ENCODE measurements around the gene TNFAIP1. TPM values are rescaled to one million over a fixed set of nuclear protein-coding genes. Genes with fewer than 3 reads are reported as not detected.

Gene TNFAIP1
- total RNA-seq, 1 experiment from 2014 or later, result 33.4 TPM

DNA sequence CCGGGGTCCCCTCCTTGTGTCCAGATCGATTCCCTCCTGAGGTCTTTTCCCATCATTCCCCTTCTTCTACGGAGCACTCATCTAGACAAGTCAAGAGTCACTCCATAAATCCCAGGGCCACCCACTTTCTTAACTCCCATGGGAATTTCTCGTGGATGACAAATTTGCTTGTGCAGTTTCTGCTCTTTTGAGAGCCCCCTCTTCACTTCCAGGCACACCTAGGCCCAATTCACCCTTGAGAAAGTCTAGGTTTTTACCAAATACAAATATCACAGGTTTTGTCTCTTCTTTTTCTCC, 22.3 kb downstream of the TNFAIP1 start:
- H4K20me1 ChIP-seq (ENCODE audit: insufficient read depth), result no peaks in the 10 kb centered on the region
- H3K9me2 ChIP-seq (ENCODE audit: insufficient read depth), result no peaks in the 10 kb centered on the region
- H3K4me3 ChIP-seq (replicated peaks in 1 of 2; ENCODE audit: low read depth in 1 of 2, low read length in 2 of 2), result peak overlapping the region; percentile 72 to 93
- no peak overlapping the region for H2AFZ ChIP-seq (ENCODE audit: low read depth, low read length, poor library complexity, severe bottlenecking)
- RAD21 ChIA-PET (ENCODE audit: low non-redundant PET in 1 of 2, low total read pairs in 2 of 2, uncharacterized antibody in 2 of 2, unreplicated experiment in 2 of 2), result interaction anchor here (0.6 to 2.4 kb wide), 3 partner anchors 22 to 67 kb away, joined by 3 to 9 read pairs (median 6); partner anchors contain the start of genes IFT20 (in 2 of the 2) and TNFAIP1 (in 2 of the 2)
- H3K4me2 ChIP-seq (ENCODE audit: low read length), result peak overlapping the region; percentile 74
- no peaks in the 10 kb centered on the region for H3K9me3 ChIP-seq (ENCODE audit: control insufficient read depth in 1 of 2, insufficient read depth in 1 of 2, low read depth in 1 of 2, low read length in 2 of 2)
- ATAC-seq, result no peak
- H3K9ac ChIP-seq (ENCODE audit: low read length), result peak overlapping the region; percentile 99
- BruUV-seq (replicated peaks), result TSS peak; percentile 74
- H3K79me2 ChIP-seq (ENCODE audit: insufficient read depth, low read length), result peaks cover 46% of the 10 kb centered on the region
- peaks cover 16 to 18% of the 10 kb centered on the region in 2 experiments; a peak in 3 of 4 replicates for H3K4me1 ChIP-seq (ENCODE audit: control insufficient read depth in 1 of 2, insufficient read depth in 2 of 2, low read length in 2 of 2)
- H3K27me3 ChIP-seq (ENCODE audit: insufficient read depth, low read length), result no peaks in the 10 kb centered on the region
- CTCF ChIA-PET, result interaction anchor here (1.1 to 1.6 kb wide), 2 partner anchors 23 to 59 kb away, joined by 5 to 6 read pairs; partner anchors contain the start of genes IFT20 and TNFAIP1
- DNase-seq (ENCODE audit: low read depth, low spot score), result no peak
- TF ChIP-seq, protein P1, sequence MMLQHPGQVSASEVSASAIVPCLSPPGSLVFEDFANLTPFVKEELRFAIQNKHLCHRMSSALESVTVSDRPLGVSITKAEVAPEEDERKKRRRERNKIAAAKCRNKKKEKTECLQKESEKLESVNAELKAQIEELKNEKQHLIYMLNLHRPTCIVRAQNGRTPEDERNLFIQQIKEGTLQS (IDR thresholded peaks at IDR 0.05), result no peak
- TF ChIP-seq POLR2A (IDR thresholded peaks at IDR 0.05; ENCODE audit: borderline replicate concordance, extremely low read depth, insufficient read depth, insufficient read length), result peak; percentile 6
- H3K27ac ChIP-seq (ENCODE audit: low read depth, low read length), result peak overlapping the region; percentile 83
- POLR2A ChIA-PET, result interaction anchor here (0.6 to 4.4 kb wide), 6 partner anchors 9 to 59 kb away, joined by 3 to 26 read pairs (median 4); partner anchors contain the start of genes IFT20, TNFAIP1 and VTN
- intact Hi-C loops (cut with micrococcal nuclease), result no loop called here
- peaks cover 27 to 37% of the 10 kb centered on the region in 2 experiments for H3K36me3 ChIP-seq (ENCODE audit: control insufficient read depth in 1 of 2, insufficient read depth in 2 of 2, low read length in 2 of 2)

DNA sequence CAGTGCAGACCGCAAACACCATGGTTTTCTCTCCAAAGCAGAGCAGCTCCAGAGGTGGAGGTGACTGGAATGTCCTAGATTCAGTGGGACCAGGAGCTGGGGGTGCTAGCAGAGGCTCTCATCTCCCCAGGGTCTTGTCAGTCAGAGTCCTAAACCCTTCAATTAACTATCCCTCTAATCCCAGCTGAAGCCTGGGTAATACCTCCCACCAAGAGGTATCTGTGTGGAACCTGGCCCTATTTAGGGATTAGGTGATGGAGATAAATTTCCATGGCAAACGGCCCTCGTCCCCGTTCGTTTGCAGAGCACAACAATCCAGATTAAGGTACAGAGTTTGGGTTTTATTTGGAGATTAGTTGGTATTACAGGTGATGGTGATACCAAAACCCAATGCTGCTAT, 27.6 kb downstream of the TNFAIP1 start:
- intact Hi-C loops (cut with micrococcal nuclease), result no loop called here
- no peak overlapping the region for H2AFZ ChIP-seq (ENCODE audit: low read depth, low read length, poor library complexity, severe bottlenecking)
- BruUV-seq (replicated peaks), result no TSS peak
- no peak overlapping the region for H3K9ac ChIP-seq (ENCODE audit: low read length)
- H3K4me3 ChIP-seq (replicated peaks in 1 of 2; ENCODE audit: low read depth in 1 of 2, low read length in 2 of 2), result no peak overlapping the region
- H3K4me2 ChIP-seq (ENCODE audit: low read length), result no peak overlapping the region
- H3K36me3 ChIP-seq (ENCODE audit: control insufficient read depth in 1 of 2, insufficient read depth in 2 of 2, low read length in 2 of 2), result peaks cover 15 to 20% of the 10 kb centered on the region in 2 experiments; a peak in 3 of 4 replicates
- DNase-seq (ENCODE audit: low read depth, low spot score) (no peak), ATAC-seq (no peak)
- H3K9me2 ChIP-seq (ENCODE audit: insufficient read depth), result no peaks in the 10 kb centered on the region
- no peaks in the 10 kb centered on the region for H3K27me3 ChIP-seq (ENCODE audit: insufficient read depth, low read length)
- peaks cover 11% of the 10 kb centered on the region for H3K79me2 ChIP-seq (ENCODE audit: insufficient read depth, low read length)
- H3K4me1 ChIP-seq (ENCODE audit: control insufficient read depth in 1 of 2, insufficient read depth in 2 of 2, low read length in 2 of 2), result peaks cover 7 to 9% of the 10 kb centered on the region in 2 experiments; a peak in 2 of 4 replicates
- TF ChIP-seq ELF1 (IDR thresholded peaks at IDR 0.05; ENCODE audit: borderline replicate concordance, low read depth) (no peak), YY1 (IDR thresholded peaks at IDR 0.05; ENCODE audit: extremely low read depth, insufficient replicate concordance, low read depth, low read length) (no peak), TCF7L2 (IDR thresholded peaks at IDR 0.05; ENCODE audit: borderline replicate concordance, extremely low read depth, insufficient read depth, insufficient read length) (no peak), RAD21 (IDR thresholded peaks at IDR 0.05; ENCODE audit: low read depth) (no peak), SIN3A (IDR thresholded peaks at IDR 0.05; ENCODE audit: low read depth) (no peak), CBX3 (IDR thresholded peaks at IDR 0.05; ENCODE audit: low read depth) (no peak), CEBPB (IDR thresholded peaks at IDR 0.05; ENCODE audit: low read depth) (no peak), JUND (IDR thresholded peaks at IDR 0.05) (no peak), SRF (IDR thresholded peaks at IDR 0.05; ENCODE audit: low read depth) (no peak), EGR1 (IDR thresholded peaks at IDR 0.05; ENCODE audit: low read depth) (no peak), POLR2AphosphoS5 (IDR thresholded peaks at IDR 0.05; ENCODE audit: low read depth, low read length) (no peak), EZH2 (IDR thresholded peaks at IDR 0.05) (no peak)
- TF ChIP-seq, protein P2, sequence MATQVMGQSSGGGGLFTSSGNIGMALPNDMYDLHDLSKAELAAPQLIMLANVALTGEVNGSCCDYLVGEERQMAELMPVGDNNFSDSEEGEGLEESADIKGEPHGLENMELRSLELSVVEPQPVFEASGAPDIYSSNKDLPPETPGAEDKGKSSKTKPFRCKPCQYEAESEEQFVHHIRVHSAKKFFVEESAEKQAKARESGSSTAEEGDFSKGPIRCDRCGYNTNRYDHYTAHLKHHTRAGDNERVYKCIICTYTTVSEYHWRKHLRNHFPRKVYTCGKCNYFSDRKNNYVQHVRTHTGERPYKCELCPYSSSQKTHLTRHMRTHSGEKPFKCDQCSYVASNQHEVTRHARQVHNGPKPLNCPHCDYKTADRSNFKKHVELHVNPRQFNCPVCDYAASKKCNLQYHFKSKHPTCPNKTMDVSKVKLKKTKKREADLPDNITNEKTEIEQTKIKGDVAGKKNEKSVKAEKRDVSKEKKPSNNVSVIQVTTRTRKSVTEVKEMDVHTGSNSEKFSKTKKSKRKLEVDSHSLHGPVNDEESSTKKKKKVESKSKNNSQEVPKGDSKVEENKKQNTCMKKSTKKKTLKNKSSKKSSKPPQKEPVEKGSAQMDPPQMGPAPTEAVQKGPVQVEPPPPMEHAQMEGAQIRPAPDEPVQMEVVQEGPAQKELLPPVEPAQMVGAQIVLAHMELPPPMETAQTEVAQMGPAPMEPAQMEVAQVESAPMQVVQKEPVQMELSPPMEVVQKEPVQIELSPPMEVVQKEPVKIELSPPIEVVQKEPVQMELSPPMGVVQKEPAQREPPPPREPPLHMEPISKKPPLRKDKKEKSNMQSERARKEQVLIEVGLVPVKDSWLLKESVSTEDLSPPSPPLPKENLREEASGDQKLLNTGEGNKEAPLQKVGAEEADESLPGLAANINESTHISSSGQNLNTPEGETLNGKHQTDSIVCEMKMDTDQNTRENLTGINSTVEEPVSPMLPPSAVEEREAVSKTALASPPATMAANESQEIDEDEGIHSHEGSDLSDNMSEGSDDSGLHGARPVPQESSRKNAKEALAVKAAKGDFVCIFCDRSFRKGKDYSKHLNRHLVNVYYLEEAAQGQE (IDR thresholded peaks at IDR 0.05; ENCODE audit: low read depth), result no peak
- TF ChIP-seq, protein P3, sequence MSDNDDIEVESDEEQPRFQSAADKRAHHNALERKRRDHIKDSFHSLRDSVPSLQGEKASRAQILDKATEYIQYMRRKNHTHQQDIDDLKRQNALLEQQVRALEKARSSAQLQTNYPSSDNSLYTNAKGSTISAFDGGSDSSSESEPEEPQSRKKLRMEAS (IDR thresholded peaks at IDR 0.05), result no peak
- RAD21 ChIA-PET (ENCODE audit: low non-redundant PET in 1 of 2, low total read pairs in 2 of 2, uncharacterized antibody in 2 of 2, unreplicated experiment in 2 of 2), result no interaction called here
- no peak overlapping the region for H3K27ac ChIP-seq (ENCODE audit: low read depth, low read length)
- CTCF ChIA-PET, result no interaction called here
- H3K9me3 ChIP-seq (ENCODE audit: control insufficient read depth in 1 of 2, insufficient read depth in 1 of 2, low read depth in 1 of 2, low read length in 2 of 2), result no peaks in the 10 kb centered on the region
- no peaks in the 10 kb centered on the region for H4K20me1 ChIP-seq (ENCODE audit: insufficient read depth)
- POLR2A ChIA-PET, result no interaction called here

Measured in HCT116 (cell line).